HG03097 (cell line): ENCODE results near the gene EGFLAM.

Experiments used
- ATAC-seq: cut with Tn5 transposase; IDR thresholded peaks from one replicate; pipeline ENCODE4 v1.9.1; 2021; ENCODE audit not compliant: unreplicated experiment, low FRiP score

EGFLAM gene

DNA sequence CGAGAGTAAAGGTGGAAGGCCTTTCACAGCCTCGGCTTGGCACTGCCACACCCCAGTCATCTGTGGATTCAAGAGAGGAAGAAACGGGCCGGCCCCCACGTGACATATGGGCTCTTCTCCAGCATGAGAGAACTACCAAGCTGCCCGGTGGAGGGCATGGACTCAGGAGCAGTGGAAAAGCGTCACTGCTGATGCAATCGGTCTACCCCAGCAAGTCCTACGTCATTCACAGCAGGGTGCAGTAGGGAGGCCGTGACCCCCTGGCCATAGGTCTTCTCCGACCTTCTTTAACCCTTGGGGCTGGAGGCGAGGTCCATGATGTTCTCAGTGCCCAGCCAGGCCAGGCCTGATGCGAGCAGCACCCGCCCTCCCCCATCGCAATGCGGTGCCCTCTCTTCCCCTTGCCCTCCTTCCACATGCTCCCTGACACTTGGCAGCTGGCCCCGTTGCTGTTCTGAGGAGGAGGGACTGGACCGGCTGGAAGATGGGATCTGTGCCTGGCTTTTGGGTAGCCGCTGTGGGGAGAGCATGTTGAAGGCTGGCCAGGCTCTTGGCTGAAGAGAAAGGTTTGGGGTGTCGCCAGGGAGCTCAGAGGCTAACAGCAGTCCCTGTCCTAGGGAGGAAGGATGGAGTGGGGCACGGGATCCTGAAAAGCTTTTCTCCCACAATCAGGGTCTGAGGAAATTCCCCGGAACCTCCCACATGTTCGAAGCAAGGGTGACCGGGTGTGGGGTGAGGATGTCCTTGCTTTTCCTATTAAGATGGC lies 208.2 kb downstream of the EGFLAM start:
- ATAC-seq: no peak

GRCh38 chr5:38467353-38468040 lies 209.1 kb downstream of the EGFLAM start:
- ATAC-seq: no peak

- ATAC-seq: no peak
These were observed 209.9 kb downstream of the EGFLAM start for GRCh38 chr5:38468202-38468673.

GRCh38 chr5:38468978-38469706 lies 210.8 kb downstream of the EGFLAM start:
- no peak for ATAC-seq

- ATAC-seq: no peak
These were observed 211.4 kb downstream of the EGFLAM start for GRCh38 chr5:38469707-38470267.

GRCh38 chr5:38471709-38472108 lies 213.3 kb downstream of the EGFLAM start:
- ATAC-seq: no peak

DNA sequence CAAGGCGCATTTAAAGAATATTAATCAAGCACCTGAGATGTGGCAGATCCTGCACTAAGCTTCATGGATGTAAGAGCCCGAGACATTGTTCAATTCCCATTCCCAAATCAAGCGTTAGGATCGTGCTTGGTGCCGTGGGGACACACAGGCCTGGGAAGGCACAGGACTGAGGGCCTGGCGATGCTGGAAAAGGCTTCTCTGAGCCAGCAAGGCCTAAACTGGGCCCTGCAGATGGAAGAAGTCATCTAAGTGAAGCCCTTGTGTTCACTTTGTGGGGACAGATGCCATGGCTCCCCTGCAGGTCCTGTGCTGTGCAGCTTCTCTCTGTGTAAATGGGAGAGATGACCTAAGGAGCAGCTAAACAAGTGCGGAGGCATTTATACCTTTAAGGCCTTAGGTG lies 214.2 kb downstream of the EGFLAM start:
- no peak for ATAC-seq

- ATAC-seq: no peak
These were observed 214.6 kb downstream of the EGFLAM start for GRCh38 chr5:38473008-38473407.

DNA sequence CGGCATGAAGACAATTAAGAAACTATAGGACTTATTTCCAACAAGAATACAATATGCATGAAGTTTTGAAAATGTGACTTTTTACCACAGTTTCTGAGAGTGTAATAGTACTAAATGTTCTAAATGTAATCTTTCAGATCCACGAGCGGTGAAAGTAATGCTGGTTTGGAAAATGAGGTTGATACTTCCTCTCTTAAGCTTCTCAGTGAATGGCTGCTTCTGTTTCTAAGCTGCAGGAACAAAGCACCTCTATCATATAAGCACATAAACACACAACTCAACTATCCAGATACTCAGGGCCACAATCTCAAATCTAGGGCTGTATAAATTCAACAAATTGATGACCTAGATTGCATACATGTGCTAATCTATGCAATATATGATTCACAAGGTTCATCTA lies 219.8 kb downstream of the EGFLAM start:
- no peak for ATAC-seq

GRCh38 chr5:38478878-38479277 lies 220.5 kb downstream of the EGFLAM start:
- ATAC-seq: no peak

GRCh38 chr5:38479315-38479904 lies 221.1 kb downstream of the EGFLAM start:
- no peak for ATAC-seq

DNA sequence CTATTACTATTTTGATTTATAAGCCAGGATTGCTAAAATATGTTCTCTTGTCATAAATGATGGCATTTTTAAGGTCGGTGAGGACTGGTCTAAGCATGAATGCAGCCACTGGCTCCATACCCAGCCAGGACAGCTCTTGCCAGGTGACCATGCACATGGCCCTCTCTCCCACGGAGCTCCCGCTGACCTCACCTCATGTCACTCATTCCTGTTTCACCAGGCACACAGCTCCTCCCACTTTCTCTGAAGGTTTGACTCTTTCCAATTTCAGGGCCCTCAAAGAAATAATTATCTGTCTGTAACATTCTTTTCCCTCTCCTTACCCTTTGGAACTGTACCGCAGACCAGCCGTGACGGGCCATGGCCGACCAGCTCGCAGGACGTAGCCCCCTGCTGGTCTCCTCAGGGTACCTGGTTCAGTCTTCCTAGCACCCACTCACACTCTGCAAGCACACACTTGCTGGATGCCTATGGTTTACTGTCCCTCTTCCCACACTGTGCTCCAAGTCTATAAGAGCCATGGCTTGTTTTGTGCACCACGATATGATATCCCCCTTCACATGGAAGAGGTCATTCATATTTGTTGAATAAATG lies 225.5 kb downstream of the EGFLAM start:
- ATAC-seq: no peak

- ATAC-seq: no peak
These were observed 235.8 kb downstream of the EGFLAM start for GRCh38 chr5:38494175-38494574.

- no peak for ATAC-seq
These were observed 236.4 kb downstream of the EGFLAM start for GRCh38 chr5:38494763-38495162.

DNA sequence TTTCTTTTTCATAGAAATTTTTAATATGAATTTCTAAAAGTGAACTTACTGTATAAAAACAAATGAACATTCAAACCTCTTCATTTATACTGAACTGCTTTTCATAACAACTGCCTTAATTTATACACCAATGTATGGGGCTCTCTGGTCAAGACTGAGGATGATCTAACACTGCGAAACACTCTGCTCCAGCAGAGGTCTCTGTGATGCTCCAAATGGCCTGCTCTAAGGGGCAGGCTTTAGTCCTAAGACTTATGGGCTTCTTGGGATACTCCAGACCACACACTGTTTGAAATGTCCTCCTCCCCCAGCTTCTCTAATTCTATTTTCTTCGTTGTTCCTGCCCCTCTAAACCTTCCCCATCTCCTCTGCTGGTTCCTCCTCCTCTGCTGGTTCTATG lies 239.6 kb downstream of the EGFLAM start:
- ATAC-seq: no peak

GRCh38 chr5:38500573-38501260 lies 242.4 kb downstream of the EGFLAM start:
- no peak for ATAC-seq

- no peak for ATAC-seq
These were observed 247.9 kb downstream of the EGFLAM start for GRCh38 chr5:38506302-38506701.

DNA sequence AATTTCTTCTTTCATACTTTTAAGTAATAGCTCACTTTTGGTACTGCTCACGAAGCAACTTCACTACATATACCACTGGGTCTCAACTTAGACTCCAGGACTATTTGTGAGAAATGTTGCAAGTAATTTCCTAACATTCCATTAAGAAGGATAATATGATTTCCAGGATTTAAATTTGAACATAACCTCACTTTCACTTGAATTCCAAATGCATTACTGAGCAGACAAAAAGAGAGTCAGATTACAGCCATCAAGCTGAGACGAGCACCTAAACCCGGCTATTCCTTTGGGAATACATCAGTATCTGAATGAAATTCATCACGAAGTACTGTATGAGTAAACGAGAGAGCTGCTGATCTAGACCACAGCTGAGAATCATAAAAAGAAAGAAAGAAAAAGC lies 250.8 kb downstream of the EGFLAM start:
- ATAC-seq: no peak
